Daoy (cell line): ENCODE measurements around the gene KIAA1328. TPM values are rescaled to one million over a fixed set of nuclear protein-coding genes. Genes with fewer than 3 reads are reported as not detected.
A peak's percentile ranks its signal among the peaks of the same experiment; 100 is the strongest.
"Not testable (repeated sequence)": the region's sequence is repeated elsewhere in the genome, so short reads cannot be mapped to it uniquely, and the experiment has no call there.

ENCODE experiments used
- DNase-seq: peaks from one replicate; pipeline ENCODE4 v3.0.0-alpha.2; 2015; ENCODE audit warnings: low read depth
- total RNA-seq: library from RNA; depleted of rRNA; stranded (reverse); fragments of >200 nt; shearing (Covaris generic); gene quantifications from 2 replicates; pipeline ENCODE4 v1.2.3, GENCODE V29; 2014; rRNA removed

KIAA1328 gene
- 4.6 and 6.4 TPM in 2 replicates for total RNA-seq

DNA sequence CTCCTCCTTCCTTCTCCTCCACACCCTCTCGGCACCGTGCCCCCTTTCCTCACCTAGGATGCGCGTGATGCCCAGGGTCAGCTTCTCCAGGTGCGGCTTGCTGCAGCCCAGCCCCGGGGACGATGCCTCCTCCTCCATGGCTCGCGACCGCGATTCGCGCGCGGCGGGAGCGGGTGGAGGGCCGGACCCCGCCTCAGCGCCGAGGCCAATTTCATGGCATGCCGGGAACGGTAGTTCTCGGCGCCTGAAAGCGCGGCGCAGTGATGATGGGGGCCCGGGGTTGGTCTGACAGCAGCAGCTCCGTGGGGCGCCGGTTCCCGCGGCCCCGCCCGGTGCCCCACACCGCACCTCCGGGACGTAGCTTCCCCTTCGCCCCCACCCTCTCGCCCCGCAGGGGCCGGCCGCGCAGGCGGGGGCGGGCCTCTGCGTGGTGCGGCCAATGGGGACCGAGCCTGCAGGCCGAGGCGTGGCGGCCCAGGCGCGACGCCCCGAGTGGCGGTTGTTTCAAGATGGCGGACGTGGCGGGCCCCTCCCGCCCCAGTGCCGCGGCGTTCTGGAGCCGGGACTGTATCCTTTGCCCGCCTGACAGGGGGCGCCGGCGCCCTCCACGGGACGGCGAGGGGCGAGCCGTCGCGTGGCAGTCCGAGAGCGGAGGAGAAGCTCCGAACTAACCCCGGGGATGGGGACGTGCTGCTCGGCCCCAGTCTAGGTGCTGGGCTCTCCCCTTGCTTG is at the start of gene KIAA1328, which contains the start of gene TPGS2:
Gene KIAA1328, plus strand, starts transcription at position 498 of the 732 bp plus-strand sequence. Its CDS starts 12 bp downstream, at position 510.
Gene TPGS2, minus strand, starts transcription at position 373 of the 732 bp plus-strand sequence. Its CDS starts 235 bp downstream, at position 138.
- DNase-seq: peak; percentile 91

DNA sequence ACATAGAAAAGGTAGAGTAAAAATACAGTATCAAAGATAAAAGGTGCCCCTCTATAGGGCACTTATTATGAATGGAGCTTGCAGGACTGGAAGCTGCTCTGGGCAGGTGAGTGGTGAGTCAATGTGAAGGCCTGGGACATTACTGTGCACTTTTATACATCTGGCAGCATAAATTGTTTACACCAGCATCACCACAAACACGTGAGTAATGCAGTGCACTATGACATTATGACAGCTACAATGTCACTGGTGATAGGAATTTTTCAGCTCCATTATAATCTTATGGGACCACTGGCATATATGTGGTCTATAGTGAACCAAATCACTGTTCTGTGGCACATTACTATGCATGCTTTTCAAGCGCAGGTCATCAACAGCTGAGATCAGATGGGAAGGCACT is 48.2 kb upstream of the KIAA1328 start:
- no peak for DNase-seq

DNA sequence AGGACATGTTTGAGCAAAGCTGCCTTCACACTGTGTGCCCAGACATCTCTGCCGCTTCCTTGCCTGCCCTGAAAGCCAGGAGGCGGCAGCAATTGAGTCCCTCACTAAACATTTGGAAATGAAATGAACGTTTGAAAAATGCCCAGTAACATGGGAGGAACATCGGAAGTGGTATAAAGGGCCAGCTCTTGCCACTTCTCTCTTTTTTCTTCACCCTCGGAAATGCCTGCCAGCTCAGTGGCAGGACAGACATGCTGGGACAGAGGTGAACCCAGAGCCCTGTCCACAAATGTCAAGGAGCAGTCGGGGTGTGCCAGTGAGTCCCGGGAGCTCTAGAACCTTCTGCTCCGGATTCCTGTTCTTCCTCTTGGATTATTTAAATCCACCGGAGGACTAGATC is 46.2 kb upstream of the KIAA1328 start:
- no peak for DNase-seq

GRCh38 chr18:36783792-36784191 is 45.1 kb upstream of the KIAA1328 start:
- DNase-seq: no peak

DNA sequence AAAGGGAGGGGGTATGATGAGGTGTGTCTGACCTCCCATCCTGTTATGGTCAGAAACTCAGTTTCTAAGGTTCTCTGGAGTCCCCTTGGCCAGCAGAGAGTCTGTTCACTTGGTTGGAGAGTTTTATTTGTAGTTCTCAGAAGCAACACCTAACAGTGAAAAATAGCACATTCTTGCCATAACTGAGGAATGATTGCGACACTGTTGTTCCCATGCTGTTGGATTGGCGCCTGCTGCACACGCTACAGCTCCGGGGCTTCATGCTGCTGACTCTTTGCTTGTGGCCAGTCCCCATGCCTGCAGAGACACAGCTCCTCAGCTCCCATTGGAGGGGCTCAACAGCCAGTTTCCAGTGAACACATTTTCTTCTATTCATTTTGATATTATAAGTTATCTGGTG is 42.2 kb upstream of the KIAA1328 start:
- no peak for DNase-seq

DNA sequence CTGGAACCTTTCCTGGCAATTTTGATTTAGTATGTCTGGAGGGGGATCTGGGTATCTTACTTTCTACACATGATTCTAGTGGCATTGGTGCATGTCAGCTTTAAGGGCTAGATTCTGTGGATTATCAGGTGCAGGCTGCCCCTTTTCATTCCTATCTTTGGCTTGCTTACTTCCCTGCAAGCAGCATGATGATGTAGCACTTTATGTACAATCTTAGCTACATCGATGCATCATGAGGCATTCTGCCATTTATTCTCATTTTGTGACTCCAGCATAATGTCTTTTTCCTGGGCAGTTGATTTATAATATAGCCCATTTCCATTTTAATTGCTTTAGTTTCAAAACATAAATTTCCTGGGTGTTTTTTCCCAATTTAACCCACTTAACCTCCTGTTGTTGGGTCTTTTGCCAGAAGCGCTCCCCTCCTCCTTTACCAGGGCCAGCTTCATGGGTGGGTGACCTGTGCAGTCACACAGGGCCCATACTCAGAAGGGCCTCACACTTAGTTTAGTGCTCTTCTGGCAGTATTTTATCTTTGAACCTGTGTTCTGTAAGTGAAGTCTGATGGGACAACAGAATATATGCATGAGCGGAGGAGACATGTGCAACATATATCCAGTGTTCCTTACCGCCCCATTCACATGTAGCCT is 36.2 kb upstream of the KIAA1328 start:
- no peak for DNase-seq

- no peak for DNase-seq
Measured at GRCh38 chr18:36798738-36799473, 30.0 kb upstream of the KIAA1328 start.

DNA sequence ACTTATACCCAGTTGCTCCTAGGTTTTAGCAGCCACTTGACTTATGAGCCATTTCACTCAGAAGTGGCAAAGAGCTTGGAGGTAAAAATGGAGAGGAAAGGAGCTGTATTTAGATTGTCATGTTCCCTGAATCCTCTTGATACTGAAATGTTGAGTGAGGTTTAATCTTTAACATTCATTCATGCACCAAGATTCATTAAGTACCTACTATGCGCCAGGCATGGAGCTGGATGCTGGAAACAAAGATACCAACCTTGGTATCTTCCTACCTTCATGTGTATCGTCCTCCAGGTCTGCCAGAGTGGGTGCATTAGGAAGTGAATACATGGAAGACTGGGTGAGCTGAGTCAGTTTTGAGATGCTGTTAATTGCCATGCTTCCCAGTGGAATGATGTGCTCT is 23.8 kb upstream of the KIAA1328 start:
- DNase-seq: no peak

- no peak for DNase-seq
Measured at GRCh38 chr18:36808681-36809080, 20.2 kb upstream of the KIAA1328 start.

GRCh38 chr18:36809590-36810381 is 19.1 kb upstream of the KIAA1328 start:
- peak; percentile 47 for DNase-seq

GRCh38 chr18:36811430-36811829 is 17.5 kb upstream of the KIAA1328 start:
- no peak for DNase-seq

- no peak for DNase-seq
Measured at GRCh38 chr18:36811955-36812354, 17.0 kb upstream of the KIAA1328 start.

DNA sequence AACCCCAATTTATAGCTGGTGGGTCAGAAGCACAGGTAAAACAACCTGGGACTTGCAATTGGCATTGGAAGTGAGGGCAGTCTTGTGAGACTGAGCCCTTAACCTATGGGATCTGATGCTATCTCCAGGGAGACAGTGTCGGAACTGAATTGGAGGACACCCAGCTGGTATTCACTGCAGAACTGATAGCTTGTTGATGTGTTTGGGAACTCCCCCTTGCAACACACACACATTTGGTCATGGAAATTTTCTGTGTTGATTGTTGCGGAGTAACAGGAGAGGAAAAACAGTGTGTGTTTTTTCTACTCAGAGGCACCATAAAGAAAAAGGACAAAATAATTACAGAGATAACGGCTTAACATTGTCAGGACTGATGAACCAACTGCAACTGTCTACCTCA is 16.2 kb upstream of the KIAA1328 start:
- DNase-seq: no peak

GRCh38 chr18:36813101-36813775 is 15.7 kb upstream of the KIAA1328 start:
- DNase-seq: no peak

DNA sequence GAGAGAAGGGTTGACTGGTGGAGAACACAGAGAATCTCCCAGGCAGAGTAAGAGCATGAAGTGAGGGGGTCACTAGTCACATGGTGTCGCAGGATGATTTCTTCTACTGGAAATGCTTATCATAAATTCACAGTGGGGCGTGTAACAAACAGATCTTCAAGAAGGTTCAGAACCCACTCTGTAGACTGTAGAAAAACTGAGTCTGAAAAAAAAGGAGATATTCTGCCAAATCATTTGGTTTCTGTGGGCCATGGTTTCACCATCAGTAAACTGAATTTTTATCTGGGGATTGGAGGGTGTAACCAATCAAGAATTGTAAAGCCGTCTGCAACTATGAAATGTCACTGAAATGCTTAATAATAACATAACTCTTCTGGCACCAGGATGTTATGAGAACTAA is 15.1 kb upstream of the KIAA1328 start:
- no peak for DNase-seq

- DNase-seq: no peak
Measured at GRCh38 chr18:36814994-36815393, 13.9 kb upstream of the KIAA1328 start.

DNA sequence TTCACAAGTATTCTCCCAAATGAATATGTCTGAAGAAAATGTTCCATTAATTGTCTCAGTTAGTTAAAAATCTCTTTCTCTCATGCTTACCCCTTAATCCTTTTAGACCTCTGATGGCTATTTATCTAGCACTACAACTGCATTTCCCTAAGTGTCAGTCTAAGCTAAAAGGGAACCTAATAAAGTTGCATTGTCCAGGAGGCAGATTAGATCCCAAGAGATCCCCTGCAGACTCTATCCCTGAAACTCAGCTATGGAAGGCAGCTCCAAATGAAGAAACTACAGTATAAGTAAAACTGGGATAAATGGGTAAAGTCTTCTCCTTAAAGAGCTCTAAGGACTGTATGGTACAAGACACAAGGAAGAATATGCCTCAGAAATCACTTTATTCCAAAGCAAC is 12.8 kb upstream of the KIAA1328 start:
- DNase-seq: not testable (repeated sequence)

DNA sequence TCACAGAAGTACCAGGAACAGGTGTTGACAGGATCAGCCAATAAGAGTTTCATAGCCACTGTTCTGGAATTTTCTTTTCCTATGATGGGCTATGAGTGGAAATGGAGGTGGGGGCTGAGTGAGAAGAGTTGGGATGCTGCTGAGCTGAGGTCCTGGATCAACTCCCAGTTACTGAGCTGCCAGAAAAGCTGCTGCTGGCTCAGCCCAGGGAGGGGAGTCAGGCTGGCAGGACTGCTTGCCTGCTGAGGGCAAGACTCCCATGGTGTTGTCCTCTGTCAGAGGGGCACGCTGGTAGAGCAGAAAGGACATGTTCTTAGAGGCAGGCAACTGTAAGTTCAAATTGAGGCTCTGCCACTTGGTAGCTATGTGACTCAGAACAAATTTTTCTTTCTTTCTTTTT is 11.9 kb upstream of the KIAA1328 start:
- no peak for DNase-seq

- no peak for DNase-seq
Measured at GRCh38 chr18:36818652-36819051, 10.3 kb upstream of the KIAA1328 start.

GRCh38 chr18:36819621-36820020 is 9.3 kb upstream of the KIAA1328 start:
- no peak for DNase-seq

DNA sequence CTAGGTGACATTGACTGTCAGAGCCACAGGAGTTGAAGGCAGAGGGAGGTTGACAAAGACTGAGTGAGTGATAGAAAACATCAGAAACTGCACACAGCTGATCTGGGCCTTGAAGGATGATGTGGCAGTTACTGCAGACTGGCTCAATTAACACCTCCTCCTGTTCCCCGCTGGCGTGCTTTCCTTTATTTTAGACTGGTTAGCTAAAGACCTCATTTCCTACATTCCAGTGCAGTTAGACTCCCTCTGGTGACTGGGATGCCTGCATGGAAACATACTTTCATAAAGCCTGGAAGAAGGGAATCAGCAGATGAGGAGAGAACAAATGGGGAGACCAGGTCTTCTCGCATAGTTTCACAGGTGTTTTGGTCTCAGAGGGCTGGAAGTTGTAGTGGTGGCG is 7.2 kb upstream of the KIAA1328 start:
- DNase-seq: no peak
